Uterus (tissue), 2 donors: ENCODE data around the gene LHX4.

Experiments used
- POLR2A ChIP-seq, 2 donors: fragments of 450-650 bp; IDR thresholded peaks; one replicate each; pipeline ENCODE4 v1.6.1; 2016; ENCODE audit warnings: antibody characterized with exemption in 2 of 2, mild to moderate bottlenecking in 1 of 2, moderate library complexity in 1 of 2
- TF ChIP-seq, protein P1 (sequence below), 4 experiments: fragments of 200-600 bp in 2 of 4; fragments of 450-650 bp in 2 of 4; sonication (generic) in 2 of 4; IDR thresholded peaks; one replicate each; pipeline ENCODE4 v1.5.1; 2016 to 2019; ENCODE audit warnings: antibody characterized with exemption in 4 of 4, mild to moderate bottlenecking in 2 of 4, moderate library complexity in 1 of 4

- TF ChIP-seq, protein P1, sequence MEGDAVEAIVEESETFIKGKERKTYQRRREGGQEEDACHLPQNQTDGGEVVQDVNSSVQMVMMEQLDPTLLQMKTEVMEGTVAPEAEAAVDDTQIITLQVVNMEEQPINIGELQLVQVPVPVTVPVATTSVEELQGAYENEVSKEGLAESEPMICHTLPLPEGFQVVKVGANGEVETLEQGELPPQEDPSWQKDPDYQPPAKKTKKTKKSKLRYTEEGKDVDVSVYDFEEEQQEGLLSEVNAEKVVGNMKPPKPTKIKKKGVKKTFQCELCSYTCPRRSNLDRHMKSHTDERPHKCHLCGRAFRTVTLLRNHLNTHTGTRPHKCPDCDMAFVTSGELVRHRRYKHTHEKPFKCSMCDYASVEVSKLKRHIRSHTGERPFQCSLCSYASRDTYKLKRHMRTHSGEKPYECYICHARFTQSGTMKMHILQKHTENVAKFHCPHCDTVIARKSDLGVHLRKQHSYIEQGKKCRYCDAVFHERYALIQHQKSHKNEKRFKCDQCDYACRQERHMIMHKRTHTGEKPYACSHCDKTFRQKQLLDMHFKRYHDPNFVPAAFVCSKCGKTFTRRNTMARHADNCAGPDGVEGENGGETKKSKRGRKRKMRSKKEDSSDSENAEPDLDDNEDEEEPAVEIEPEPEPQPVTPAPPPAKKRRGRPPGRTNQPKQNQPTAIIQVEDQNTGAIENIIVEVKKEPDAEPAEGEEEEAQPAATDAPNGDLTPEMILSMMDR (IDR thresholded peaks at IDR 0.05), result no peak
- TF ChIP-seq POLR2A (IDR thresholded peaks at IDR 0.05), result no peak
Observed at GRCh38 chr1:180266275-180267210, 36.5 kb downstream of the LHX4 start.
